Skeletal muscle tissue (tissue), 4 donors: ENCODE results near the gene FYTTD1. TPM values are rescaled to one million over a fixed set of nuclear protein-coding genes. Genes with fewer than 3 reads are reported as not detected.
A peak's percentile ranks its signal among the peaks of the same experiment; 100 is the strongest.

ENCODE experiments used
- H3K27ac ChIP-seq: one replicate; pipeline ENCODE4 v1.7.0; 2013; ENCODE audit warnings: mild to moderate bottlenecking, low read depth, low read length, inconsistent platforms
- H3K27me3 ChIP-seq, 3 donors: one replicate each; pipeline ENCODE4 v1.7.0; 2013; ENCODE audit warnings: low read length in 3 of 3; ENCODE audit not compliant: control insufficient read depth in 3 of 3, insufficient read depth in 3 of 3
- H3K36me3 ChIP-seq, 3 donors: one replicate each; pipeline ENCODE4 v1.7.0; 2013; ENCODE audit warnings: low read length in 3 of 3; ENCODE audit not compliant: control insufficient read depth in 3 of 3, insufficient read depth in 3 of 3
- H3K4me1 ChIP-seq, 3 donors: one replicate each; pipeline ENCODE4 v1.7.0; 2013; ENCODE audit warnings: low read length in 3 of 3, mild to moderate bottlenecking in 3 of 3; ENCODE audit not compliant: control insufficient read depth in 3 of 3, insufficient read depth in 3 of 3
- H3K4me3 ChIP-seq, 3 donors: one replicate each; pipeline ENCODE4 v1.7.0; 2013; ENCODE audit warnings: low read length in 3 of 3
- H3K9ac ChIP-seq, 3 donors: one replicate each; pipeline ENCODE4 v1.7.0; 2013; ENCODE audit warnings: low read length in 3 of 3, mild to moderate bottlenecking in 3 of 3, moderate library complexity in 2 of 3, low read depth in 1 of 3
- H3K9me3 ChIP-seq, 3 donors: one replicate each; pipeline ENCODE4 v1.7.0; 2013; ENCODE audit warnings: low read length in 3 of 3; ENCODE audit not compliant: control insufficient read depth in 3 of 3
- total RNA-seq: library from RNA; depleted of rRNA; stranded (reverse); fragments of >200 nt; gene quantifications from one replicate; pipeline ENCODE4 v1.2.3, GENCODE V29; 2014
- donor health status: Osteomylitis.

FYTTD1 gene
- total RNA-seq, 1 donor from 2014 or later = 22.4 TPM

DNA sequence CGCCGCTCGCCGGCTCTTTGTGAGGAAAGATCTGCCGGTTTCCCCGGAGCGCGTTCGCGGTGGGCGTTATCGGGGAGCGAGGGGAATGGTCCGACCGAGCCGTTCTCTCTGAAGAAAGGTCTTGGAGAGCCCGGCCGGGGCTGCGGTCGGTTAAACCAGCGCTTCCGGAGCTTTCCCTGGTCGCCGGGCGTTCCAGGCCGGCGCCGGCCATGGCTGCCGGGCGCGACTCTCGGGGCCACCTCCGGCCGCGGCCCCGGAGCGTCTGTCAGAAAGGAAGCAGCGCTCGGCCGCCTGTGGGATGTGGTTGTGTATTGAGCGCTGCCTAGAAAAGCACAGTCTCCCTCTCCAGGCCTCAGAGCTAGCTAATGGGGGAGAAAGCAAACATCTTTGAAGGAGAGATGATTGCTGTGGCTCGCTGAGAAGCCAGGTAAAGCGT lies 731 bp downstream of the FYTTD1 start:
- Histone ChIP-seq H3K4me3 (peak overlapping the region; percentile 84 to 93 (median 92)), H3K36me3 (no peaks in the 10 kb centered on the region), H3K9ac (peak overlapping the region; percentile 90 to 98 (median 91)), H3K4me1 (peaks cover 23 to 42% (median 38%) of the 10 kb centered on the region in 3 donors), H3K27me3 (no peaks in the 10 kb centered on the region), H3K9me3 (no peaks in the 10 kb centered on the region), H3K27ac (peak overlapping the region; percentile 99)

DNA sequence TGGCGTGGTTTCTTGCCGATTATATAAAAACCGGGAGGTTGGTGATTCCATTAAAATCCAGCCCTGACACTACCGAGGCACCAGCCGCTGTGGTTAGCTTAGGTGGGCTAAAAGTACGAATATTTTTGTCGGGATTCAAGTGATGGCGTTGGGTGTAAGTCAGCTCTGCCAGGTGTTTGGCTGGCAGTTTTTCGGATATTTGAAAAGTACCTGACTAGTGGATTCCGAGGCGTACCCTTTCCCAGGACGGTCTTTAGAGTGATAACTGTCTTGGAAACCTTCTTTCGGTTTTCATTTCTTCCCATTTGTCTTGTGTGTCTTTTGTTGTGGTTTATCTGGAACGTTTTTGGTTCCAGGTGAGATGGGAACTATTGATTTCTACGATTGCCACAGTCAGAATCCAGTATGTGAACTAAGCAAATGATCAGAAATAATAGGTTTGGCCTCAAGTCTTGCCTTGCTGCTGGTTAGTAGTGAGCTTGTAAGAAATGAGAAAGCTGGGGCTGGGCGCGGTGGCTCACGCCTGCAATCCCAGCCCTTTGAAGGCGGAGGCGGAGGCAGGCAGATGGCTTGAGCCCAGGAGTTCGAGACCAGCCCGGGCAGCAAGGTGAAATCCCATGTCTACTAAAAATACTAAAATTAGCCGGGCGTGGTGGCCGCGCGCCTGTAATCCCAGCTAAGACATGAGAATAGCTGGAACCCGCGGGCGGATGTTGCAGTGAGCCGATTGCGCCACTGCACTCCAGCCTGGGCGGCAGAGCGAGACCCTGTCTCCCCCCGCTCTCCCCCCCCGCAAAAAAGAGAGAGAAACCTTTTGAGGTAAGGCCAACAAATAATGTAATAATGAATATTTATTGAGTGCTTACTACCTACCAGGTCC lies 1.4 kb downstream of the FYTTD1 start:
- Histone ChIP-seq H3K27ac (peak overlapping the region; percentile 99), H3K4me1 (peaks cover 18 to 42% (median 36%) of the 10 kb centered on the region in 3 donors), H3K36me3 (no peaks in the 10 kb centered on the region), H3K9ac (peak overlapping the region; percentile 90 to 98 (median 91)), H3K9me3 (no peaks in the 10 kb centered on the region), H3K27me3 (no peaks in the 10 kb centered on the region), H3K4me3 (peak overlapping the region; percentile 84 to 93 (median 92))

DNA sequence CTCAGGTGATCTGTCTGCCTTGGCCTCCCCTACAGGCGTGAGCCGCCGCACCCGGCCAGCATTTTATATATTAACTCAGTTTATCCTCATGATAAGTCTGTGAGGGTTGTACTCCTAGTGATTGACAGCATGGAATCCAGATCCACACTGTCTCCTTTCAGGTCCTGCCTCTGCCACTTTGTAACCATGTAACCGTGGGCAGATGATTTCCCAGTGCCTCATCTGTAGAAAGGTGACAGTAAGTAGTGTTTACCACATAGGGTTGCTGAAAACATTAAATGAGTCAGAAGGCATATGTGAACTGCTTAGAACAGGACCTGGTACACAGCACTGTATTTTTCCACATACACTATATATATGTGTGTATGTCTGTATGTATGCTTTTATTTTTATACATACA lies 2.4 kb downstream of the FYTTD1 start:
- H3K9me3 ChIP-seq = no peaks in the 10 kb centered on the region
- H3K27ac ChIP-seq = peak overlapping the region; percentile 99
- H3K36me3 ChIP-seq = peaks cover 0 to 5% (median 3%) of the 10 kb centered on the region in 3 donors
- no peak overlapping the region for H3K4me3 ChIP-seq
- no peak overlapping the region for H3K9ac ChIP-seq
- peaks cover 8 to 35% (median 27%) of the 10 kb centered on the region in 3 donors for H3K4me1 ChIP-seq
- no peaks in the 10 kb centered on the region for H3K27me3 ChIP-seq

DNA sequence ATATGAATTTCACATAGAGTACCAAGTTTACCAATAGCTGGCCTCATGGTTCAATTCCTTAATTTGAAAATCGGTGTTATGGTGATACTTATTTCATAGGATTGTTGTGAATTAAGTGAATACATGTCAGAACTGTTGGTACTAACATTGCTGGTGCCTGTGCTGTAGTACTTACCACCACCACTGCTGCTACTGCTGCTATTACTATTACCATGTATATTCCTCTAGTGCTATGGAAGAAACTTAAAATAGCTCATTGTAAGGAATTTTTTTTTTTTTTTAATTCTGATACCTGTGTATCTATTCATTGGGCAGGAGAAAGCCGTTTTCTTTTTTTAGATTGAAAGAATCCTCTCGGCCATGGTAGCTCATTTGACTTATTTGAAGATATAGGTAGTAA lies 3.6 kb downstream of the FYTTD1 start:
- Histone ChIP-seq H3K27ac (peak overlapping the region; percentile 10), H3K9me3 (no peaks in the 10 kb centered on the region), H3K4me3 (no peak overlapping the region), H3K4me1 (peaks cover 5 to 33% (median 23%) of the 10 kb centered on the region in 3 donors), H3K36me3 (peaks cover 0 to 5% (median 5%) of the 10 kb centered on the region in 3 donors), H3K9ac (peak overlapping the region in 1 of 3 donors; percentile 30), H3K27me3 (no peaks in the 10 kb centered on the region)

DNA sequence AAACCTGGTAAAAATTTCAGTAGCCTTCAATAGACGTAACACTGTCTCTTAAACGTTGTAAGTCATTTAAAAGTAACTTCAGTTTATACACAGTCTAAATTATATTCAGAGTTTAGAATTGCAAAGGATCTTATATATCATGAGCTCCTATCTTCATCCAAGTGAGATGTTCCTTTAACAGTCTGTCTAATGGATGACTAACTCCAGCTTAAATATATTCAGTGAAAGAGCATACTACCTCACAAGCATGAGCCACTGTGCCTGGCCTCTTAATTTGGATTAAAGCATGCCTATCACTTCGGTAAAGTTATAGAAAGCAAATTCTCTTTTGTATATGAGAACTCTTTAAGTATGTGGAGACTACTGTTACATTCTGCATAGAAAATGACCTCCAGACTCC lies 7.0 kb downstream of the FYTTD1 start:
- Histone ChIP-seq H3K4me1 (peaks cover 7 to 16% (median 7%) of the 10 kb centered on the region in 3 donors), H3K4me3 (no peak overlapping the region), H3K27me3 (no peaks in the 10 kb centered on the region), H3K9ac (peak overlapping the region in 1 of 3 donors; percentile 47), H3K9me3 (no peaks in the 10 kb centered on the region), H3K27ac (no peak overlapping the region), H3K36me3 (peaks cover 1 to 8% (median 5%) of the 10 kb centered on the region in 3 donors)

DNA sequence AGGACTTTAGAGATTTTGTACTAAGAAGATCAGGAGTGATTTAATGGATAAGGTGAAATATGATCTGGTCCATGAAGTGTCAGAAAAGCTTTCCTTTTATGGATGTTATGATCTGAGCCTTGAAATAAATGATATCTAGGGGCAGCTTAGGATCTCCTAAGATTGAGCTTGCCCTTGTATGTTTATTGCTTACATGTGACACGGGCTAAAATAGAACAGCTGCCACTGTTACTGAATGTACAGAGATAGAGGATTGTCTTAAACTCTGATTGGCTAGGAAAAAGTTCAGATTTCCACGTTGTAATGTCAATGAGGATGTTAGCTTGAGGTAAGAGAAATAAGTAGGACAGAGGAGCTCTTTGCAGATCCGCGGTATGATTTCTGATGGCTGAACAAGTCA lies 8.8 kb downstream of the FYTTD1 start:
- Histone ChIP-seq H3K36me3 (peaks cover 3 to 10% (median 5%) of the 10 kb centered on the region in 3 donors), H3K4me1 (peaks cover 0 to 4% (median 0%) of the 10 kb centered on the region in 3 donors), H3K9ac (no peak overlapping the region), H3K4me3 (no peak overlapping the region), H3K27me3 (no peaks in the 10 kb centered on the region), H3K27ac (peak overlapping the region; percentile 3), H3K9me3 (no peaks in the 10 kb centered on the region)

DNA sequence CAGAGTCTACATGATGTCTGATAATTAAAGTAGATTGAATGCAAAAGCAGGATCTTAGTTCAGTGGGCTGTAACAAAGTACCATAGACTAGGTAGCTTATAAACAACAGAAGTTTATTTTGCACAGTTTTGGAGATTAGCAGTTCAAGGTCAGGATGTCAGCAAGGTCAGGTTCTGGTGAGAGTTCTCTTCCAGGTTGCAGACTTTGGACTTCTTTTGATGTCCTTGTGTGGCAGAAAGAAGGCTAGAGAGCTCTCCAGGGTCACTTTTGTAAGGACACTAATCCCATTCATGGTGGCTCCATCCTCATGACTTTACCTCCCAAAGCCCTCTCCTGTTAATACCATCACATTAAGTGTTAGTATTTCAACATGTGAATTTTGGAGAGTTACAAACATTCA lies 12.1 kb downstream of the FYTTD1 start:
- H3K27ac ChIP-seq = no peak overlapping the region
- no peaks in the 10 kb centered on the region for H3K9me3 ChIP-seq
- no peak overlapping the region for H3K9ac ChIP-seq
- H3K36me3 ChIP-seq = peaks cover 5 to 12% (median 11%) of the 10 kb centered on the region in 3 donors
- peaks cover 0 to 4% (median 0%) of the 10 kb centered on the region in 3 donors for H3K4me1 ChIP-seq
- H3K27me3 ChIP-seq = no peaks in the 10 kb centered on the region
- H3K4me3 ChIP-seq = no peak overlapping the region

DNA sequence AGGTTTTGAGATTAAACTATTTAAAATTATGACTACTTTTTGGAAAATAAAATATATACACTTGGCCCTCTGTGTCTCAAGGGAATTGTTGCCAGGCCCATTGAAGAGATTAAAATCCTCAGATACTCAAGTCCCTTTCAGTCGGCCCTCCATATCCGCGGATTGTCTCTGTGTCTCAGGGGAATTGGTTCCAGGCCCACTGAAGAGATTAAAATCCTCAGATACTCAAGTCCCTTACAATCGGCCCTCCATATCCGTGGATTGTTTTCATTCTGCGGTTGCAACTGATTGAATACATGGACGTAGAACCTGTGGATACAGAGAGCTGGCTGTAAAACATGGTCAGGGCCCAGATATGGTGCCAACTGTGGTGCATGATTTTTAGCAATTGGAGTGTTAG lies 25.6 kb downstream of the FYTTD1 start:
- H3K4me1 ChIP-seq = no peaks in the 10 kb centered on the region
- H3K9ac ChIP-seq = no peak overlapping the region
- H3K9me3 ChIP-seq = no peaks in the 10 kb centered on the region
- no peak overlapping the region for H3K4me3 ChIP-seq
- no peaks in the 10 kb centered on the region for H3K27me3 ChIP-seq
- peaks cover 53 to 76% (median 72%) of the 10 kb centered on the region in 3 donors for H3K36me3 ChIP-seq
- no peak overlapping the region for H3K27ac ChIP-seq

DNA sequence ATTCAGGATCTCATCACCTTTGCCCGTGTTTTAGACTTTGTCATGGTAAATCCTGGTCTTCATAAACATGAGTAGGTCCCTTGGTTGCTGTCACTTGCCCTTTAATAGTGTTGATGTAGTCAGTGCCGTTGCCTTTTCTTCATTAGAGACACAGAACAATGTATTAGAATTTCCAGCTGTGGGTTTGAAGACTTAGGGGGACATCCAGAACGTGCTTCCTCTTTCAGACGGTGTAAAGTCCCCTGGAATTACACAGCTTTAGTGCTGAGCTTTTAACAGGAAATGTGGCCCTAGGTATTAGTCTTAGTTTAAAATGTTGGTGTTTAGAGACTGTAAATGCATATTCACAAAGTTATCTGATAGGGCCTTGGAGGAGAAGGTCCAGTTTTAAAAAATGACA lies 32.5 kb downstream of the FYTTD1 start:
- H3K36me3 ChIP-seq = peaks cover 36 to 52% (median 49%) of the 10 kb centered on the region in 3 donors
- no peak overlapping the region for H3K4me3 ChIP-seq
- no peaks in the 10 kb centered on the region for H3K27me3 ChIP-seq
- no peak overlapping the region for H3K9ac ChIP-seq
- no peaks in the 10 kb centered on the region for H3K9me3 ChIP-seq
- H3K4me1 ChIP-seq = no peaks in the 10 kb centered on the region
- no peak overlapping the region for H3K27ac ChIP-seq

DNA sequence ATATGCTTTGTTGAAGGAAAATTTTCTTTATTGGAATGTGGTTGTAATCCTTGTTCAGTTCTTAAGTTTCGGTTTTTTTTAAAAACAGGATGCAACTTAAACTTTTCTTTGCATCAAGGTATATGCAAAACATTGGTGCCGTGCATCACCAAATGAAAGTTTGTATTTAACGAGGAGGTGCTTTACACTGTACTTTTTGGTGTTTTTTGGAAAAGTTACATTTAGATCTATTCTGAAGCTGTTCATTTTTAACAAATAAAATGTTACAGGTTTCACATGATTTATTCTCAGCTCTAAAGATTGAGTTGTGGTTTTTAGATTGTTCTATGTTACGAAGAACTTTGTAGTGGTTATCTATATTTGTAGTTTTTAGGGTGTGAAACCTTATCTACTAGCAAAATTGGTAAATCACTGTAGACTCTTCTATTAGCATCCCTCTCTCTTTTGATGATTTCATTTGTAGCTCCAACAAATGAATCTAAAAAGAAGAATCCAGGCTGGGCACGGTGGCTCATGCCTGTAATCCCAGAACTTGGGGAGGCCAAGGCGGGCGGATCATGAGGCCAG lies 34.4 kb downstream of the FYTTD1 start:
- Histone ChIP-seq H3K27me3 (no peaks in the 10 kb centered on the region), H3K27ac (no peak overlapping the region), H3K4me1 (no peaks in the 10 kb centered on the region), H3K4me3 (no peak overlapping the region), H3K9ac (no peak overlapping the region), H3K36me3 (peaks cover 21 to 33% (median 32%) of the 10 kb centered on the region in 3 donors), H3K9me3 (no peaks in the 10 kb centered on the region)
